ENCODE results near the gene DTX4. TPM values are rescaled to one million over a fixed set of nuclear protein-coding genes. Genes with fewer than 3 reads are reported as not detected.
A peak's percentile ranks its signal among the peaks of the same experiment; 100 is the strongest.

The DTX4 gene
- total RNA-seq, 1 donor from 2014 or later = 9.9 TPM

DNA sequence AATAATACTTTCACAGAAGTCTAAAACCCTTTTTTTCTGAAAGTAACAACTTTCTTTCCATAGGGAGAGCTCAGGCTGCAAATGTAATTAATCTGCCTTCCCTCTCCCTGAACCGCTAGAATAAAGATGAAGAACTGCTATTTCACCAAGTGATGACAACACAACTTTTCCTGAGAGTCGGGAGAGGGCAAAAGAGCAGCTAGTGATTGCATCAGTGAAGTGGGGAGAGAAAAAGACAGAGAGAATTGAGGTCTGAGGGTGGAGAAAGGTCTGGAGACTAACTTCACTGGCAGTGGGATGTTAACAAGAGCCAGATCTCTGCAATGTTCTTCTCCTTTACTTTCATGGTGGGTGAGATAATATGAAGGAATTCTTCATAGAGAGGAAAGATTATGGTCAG, 51.7 kb downstream of the DTX4 start:
- H3K36me3 ChIP-seq (ENCODE audit: control insufficient read depth in 3 of 3, insufficient read depth in 3 of 3, low read length in 3 of 3) = no peaks in the 10 kb centered on the region
- H3K9me3 ChIP-seq (ENCODE audit: control insufficient read depth in 3 of 3, low read length in 3 of 3) = no peaks in the 10 kb centered on the region
- no peak overlapping the region for H3K4me3 ChIP-seq (ENCODE audit: low read length in 3 of 3)
- H3K27me3 ChIP-seq (ENCODE audit: control insufficient read depth in 3 of 3, insufficient read depth in 3 of 3, low read length in 3 of 3) = no peaks in the 10 kb centered on the region
- H3K27ac ChIP-seq (ENCODE audit: low read depth, low read length) = peak overlapping the region; percentile 65
- no peak overlapping the region for H3K9ac ChIP-seq (ENCODE audit: low read depth in 1 of 3, low read length in 3 of 3)
- H3K4me1 ChIP-seq (ENCODE audit: control insufficient read depth in 3 of 3, insufficient read depth in 3 of 3, low read length in 3 of 3) = peaks cover 0 to 2% (median 0%) of the 10 kb centered on the region in 3 donors

DNA sequence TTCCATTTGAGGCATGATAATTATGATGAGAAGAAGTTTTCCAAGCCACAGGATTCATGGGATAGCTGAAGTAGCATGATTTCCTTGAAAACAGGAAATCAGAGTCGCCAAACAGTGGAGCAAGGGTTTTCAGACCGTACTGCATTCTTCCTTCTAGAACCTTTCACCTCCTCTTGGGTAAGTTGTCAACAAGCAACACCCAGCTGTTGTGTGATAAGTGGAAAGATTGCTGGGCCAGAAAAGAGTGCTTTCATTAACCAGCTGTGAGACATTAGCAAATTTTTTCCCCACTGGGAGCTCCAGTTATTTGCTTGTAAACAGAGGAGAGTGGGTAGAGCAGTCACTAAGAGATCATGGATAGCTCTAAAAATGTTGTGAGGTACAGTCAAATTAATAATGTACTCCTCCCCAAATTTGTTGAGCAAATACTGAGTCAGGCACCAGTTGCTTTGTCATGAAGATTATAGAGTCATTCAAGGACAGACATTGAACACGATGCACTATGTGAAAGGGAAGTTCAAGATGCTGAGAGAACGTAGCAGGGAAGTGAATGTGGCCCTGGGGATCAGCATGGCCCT, 52.5 kb downstream of the DTX4 start:
- no peaks in the 10 kb centered on the region for H3K27me3 ChIP-seq (ENCODE audit: control insufficient read depth in 3 of 3, insufficient read depth in 3 of 3, low read length in 3 of 3)
- no peaks in the 10 kb centered on the region for H3K36me3 ChIP-seq (ENCODE audit: control insufficient read depth in 3 of 3, insufficient read depth in 3 of 3, low read length in 3 of 3)
- H3K4me3 ChIP-seq (ENCODE audit: low read length in 3 of 3) = no peak overlapping the region
- H3K27ac ChIP-seq (ENCODE audit: low read depth, low read length) = peak overlapping the region; percentile 65
- H3K4me1 ChIP-seq (ENCODE audit: control insufficient read depth in 3 of 3, insufficient read depth in 3 of 3, low read length in 3 of 3) = peaks cover 0 to 2% (median 0%) of the 10 kb centered on the region in 3 donors
- no peak overlapping the region for H3K9ac ChIP-seq (ENCODE audit: low read depth in 1 of 3, low read length in 3 of 3)
- no peaks in the 10 kb centered on the region for H3K9me3 ChIP-seq (ENCODE audit: control insufficient read depth in 3 of 3, low read length in 3 of 3)

DNA sequence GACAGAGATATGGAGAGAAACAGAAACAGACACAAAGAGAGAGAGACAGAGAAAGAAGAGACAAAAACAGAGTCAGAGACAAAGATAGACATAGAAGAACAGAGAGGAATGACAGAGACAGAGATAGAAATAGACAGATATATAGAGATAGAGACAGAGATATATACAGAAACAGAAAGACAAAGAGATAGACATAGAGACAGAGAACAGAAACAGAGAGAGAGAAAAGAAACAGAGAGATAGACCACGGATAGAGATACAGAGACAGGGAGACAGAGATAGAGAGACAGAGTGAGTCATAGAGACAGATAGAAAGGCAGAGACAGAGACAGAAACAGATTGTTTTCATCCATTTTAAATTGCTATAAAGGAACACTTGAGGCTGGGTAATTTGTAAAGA, 53.1 kb downstream of the DTX4 start:
- H3K9ac ChIP-seq (ENCODE audit: low read depth in 1 of 3, low read length in 3 of 3) = no peak overlapping the region
- H3K4me3 ChIP-seq (ENCODE audit: low read length in 3 of 3) = no peak overlapping the region
- peaks cover 0 to 2% (median 0%) of the 10 kb centered on the region in 3 donors for H3K4me1 ChIP-seq (ENCODE audit: control insufficient read depth in 3 of 3, insufficient read depth in 3 of 3, low read length in 3 of 3)
- no peaks in the 10 kb centered on the region for H3K36me3 ChIP-seq (ENCODE audit: control insufficient read depth in 3 of 3, insufficient read depth in 3 of 3, low read length in 3 of 3)
- no peaks in the 10 kb centered on the region for H3K27me3 ChIP-seq (ENCODE audit: control insufficient read depth in 3 of 3, insufficient read depth in 3 of 3, low read length in 3 of 3)
- no peaks in the 10 kb centered on the region for H3K9me3 ChIP-seq (ENCODE audit: control insufficient read depth in 3 of 3, low read length in 3 of 3)
- peak overlapping the region; percentile 65 for H3K27ac ChIP-seq (ENCODE audit: low read depth, low read length)

DNA sequence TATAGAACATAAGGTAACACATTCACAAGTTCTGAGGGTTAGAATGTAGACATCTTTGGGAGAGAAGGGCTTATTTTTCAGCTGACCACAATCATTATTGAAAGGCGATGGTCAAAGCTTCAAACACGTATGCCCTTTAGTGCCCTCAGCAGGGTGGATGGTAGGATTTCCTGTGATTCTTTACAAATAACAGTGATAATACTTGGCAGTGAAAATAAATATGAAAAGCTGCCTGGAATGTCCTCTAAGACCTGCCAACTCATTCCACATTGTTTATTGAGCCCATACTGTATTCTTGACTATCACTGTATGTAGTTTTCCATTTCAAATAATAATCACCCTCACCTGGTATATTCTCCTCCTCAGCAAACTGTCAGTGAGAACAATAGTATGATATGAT, 54.5 kb downstream of the DTX4 start:
- no peak overlapping the region for H3K27ac ChIP-seq (ENCODE audit: low read depth, low read length)
- H3K4me3 ChIP-seq (ENCODE audit: low read length in 3 of 3) = no peak overlapping the region
- peaks cover 0 to 2% (median 0%) of the 10 kb centered on the region in 3 donors for H3K4me1 ChIP-seq (ENCODE audit: control insufficient read depth in 3 of 3, insufficient read depth in 3 of 3, low read length in 3 of 3)
- no peaks in the 10 kb centered on the region for H3K36me3 ChIP-seq (ENCODE audit: control insufficient read depth in 3 of 3, insufficient read depth in 3 of 3, low read length in 3 of 3)
- no peaks in the 10 kb centered on the region for H3K27me3 ChIP-seq (ENCODE audit: control insufficient read depth in 3 of 3, insufficient read depth in 3 of 3, low read length in 3 of 3)
- no peak overlapping the region for H3K9ac ChIP-seq (ENCODE audit: low read depth in 1 of 3, low read length in 3 of 3)
- no peaks in the 10 kb centered on the region for H3K9me3 ChIP-seq (ENCODE audit: control insufficient read depth in 3 of 3, low read length in 3 of 3)

DNA sequence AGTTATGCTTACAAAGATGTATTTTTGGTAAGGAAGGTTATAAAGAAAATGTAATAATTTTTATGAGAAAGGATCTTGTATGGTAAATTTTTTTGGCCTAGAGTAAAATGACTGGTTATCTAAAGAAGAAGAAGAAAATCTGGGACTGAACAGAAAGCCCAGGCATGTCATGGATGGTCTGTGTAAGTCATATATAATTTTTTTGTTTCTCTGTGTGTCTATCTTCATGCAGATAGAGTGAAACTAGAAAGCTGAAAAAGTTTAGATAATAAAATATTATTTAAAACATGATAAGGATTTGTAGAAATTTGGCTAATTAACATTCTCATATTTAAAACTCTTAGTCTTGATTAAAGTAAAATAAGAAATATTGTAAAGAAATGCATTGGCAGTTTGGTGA, 68.4 kb downstream of the DTX4 start:
- Histone ChIP-seq H3K27me3 (ENCODE audit: control insufficient read depth in 3 of 3, insufficient read depth in 3 of 3, low read length in 3 of 3) (no peaks in the 10 kb centered on the region), H3K9ac (ENCODE audit: low read depth in 1 of 3, low read length in 3 of 3) (no peak overlapping the region), H3K27ac (ENCODE audit: low read depth, low read length) (no peak overlapping the region), H3K4me3 (ENCODE audit: low read length in 3 of 3) (no peak overlapping the region), H3K4me1 (ENCODE audit: control insufficient read depth in 3 of 3, insufficient read depth in 3 of 3, low read length in 3 of 3) (no peaks in the 10 kb centered on the region), H3K9me3 (ENCODE audit: control insufficient read depth in 3 of 3, low read length in 3 of 3) (no peaks in the 10 kb centered on the region), H3K36me3 (ENCODE audit: control insufficient read depth in 3 of 3, insufficient read depth in 3 of 3, low read length in 3 of 3) (no peaks in the 10 kb centered on the region)

DNA sequence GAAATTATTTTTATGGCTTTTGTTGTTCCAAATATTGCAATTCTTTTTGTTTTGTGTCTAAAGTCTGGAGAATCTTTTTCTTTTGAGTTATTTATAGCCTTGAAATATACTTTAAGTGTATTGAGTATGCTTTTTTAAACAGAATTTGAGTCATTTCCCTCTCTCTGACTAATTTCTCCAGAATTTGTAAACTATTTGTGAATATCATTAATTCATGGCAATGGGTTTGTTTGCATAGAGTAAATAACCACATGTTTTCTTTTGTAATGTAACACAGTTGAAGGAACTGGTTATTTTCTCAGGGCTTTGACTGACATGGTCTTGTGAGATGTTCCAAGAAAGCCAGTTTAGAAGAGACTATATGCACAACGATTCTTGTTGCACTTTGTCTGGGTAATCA, 71.7 kb downstream of the DTX4 start:
- Histone ChIP-seq H3K9me3 (ENCODE audit: control insufficient read depth in 3 of 3, low read length in 3 of 3) (no peaks in the 10 kb centered on the region), H3K27ac (ENCODE audit: low read depth, low read length) (no peak overlapping the region), H3K36me3 (ENCODE audit: control insufficient read depth in 3 of 3, insufficient read depth in 3 of 3, low read length in 3 of 3) (no peaks in the 10 kb centered on the region), H3K4me1 (ENCODE audit: control insufficient read depth in 3 of 3, insufficient read depth in 3 of 3, low read length in 3 of 3) (no peaks in the 10 kb centered on the region), H3K4me3 (ENCODE audit: low read length in 3 of 3) (no peak overlapping the region), H3K27me3 (ENCODE audit: control insufficient read depth in 3 of 3, insufficient read depth in 3 of 3, low read length in 3 of 3) (no peaks in the 10 kb centered on the region), H3K9ac (ENCODE audit: low read depth in 1 of 3, low read length in 3 of 3) (no peak overlapping the region)

DNA sequence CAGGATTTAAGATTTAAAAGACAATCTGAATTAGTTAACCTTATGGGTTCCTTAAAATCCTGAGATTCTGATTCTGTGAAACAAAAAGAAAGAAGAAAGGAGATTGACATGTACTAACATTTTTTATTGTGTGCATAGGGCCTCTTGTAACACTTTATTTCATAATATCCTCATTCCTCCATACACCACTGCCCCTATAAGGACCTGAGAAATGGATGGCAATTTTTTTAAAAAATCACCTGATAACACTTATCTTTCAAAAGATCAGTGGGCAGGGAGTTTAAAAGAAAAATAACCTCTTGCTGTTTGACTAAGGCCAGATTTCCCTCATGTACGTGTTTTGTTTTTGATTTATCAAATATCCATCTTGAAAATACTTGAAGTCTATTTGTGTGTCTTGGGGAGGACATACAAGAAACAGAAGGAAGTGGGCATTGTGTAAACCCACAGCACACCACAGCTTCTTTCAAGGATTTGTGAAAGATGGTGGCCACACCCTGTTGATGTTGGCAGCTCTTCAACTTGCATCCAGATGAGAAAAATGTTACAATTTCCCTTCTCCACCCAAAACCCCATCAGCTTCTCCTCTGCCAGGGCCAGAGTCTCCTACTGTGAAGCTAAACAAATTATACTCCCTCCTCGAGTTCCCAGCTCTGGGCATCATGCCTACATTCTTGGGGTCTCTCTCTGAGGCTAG, 75.7 kb downstream of the DTX4 start:
- Histone ChIP-seq H3K4me3 (ENCODE audit: low read length in 3 of 3) (no peak overlapping the region), H3K9me3 (ENCODE audit: control insufficient read depth in 3 of 3, low read length in 3 of 3) (no peaks in the 10 kb centered on the region), H3K9ac (ENCODE audit: low read depth in 1 of 3, low read length in 3 of 3) (no peak overlapping the region), H3K27me3 (ENCODE audit: control insufficient read depth in 3 of 3, insufficient read depth in 3 of 3, low read length in 3 of 3) (no peaks in the 10 kb centered on the region), H3K27ac (ENCODE audit: low read depth, low read length) (no peak overlapping the region), H3K4me1 (ENCODE audit: control insufficient read depth in 3 of 3, insufficient read depth in 3 of 3, low read length in 3 of 3) (no peaks in the 10 kb centered on the region), H3K36me3 (ENCODE audit: control insufficient read depth in 3 of 3, insufficient read depth in 3 of 3, low read length in 3 of 3) (no peaks in the 10 kb centered on the region)

DNA sequence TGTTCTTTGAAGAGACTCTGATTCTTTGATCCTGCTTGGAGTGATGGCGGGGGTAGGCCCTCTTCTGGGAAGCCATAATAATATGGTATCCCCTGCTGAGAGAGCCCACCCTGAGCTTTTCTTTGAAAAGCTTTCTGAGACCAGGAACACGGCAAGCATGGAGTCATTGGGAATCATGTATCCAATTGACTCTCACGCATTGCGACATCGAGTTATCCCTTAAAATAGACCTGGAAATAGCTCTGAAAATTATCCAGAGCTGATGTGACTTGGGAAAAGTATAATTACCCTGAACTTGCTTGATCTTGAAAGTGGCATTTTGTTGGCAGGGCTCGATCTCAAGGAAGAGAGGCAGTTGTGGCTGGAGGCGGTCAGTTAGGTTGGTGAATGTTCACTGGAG, 77.6 kb downstream of the DTX4 start:
- no peak overlapping the region for H3K27ac ChIP-seq (ENCODE audit: low read depth, low read length)
- no peaks in the 10 kb centered on the region for H3K27me3 ChIP-seq (ENCODE audit: control insufficient read depth in 3 of 3, insufficient read depth in 3 of 3, low read length in 3 of 3)
- no peaks in the 10 kb centered on the region for H3K4me1 ChIP-seq (ENCODE audit: control insufficient read depth in 3 of 3, insufficient read depth in 3 of 3, low read length in 3 of 3)
- no peak overlapping the region for H3K4me3 ChIP-seq (ENCODE audit: low read length in 3 of 3)
- no peaks in the 10 kb centered on the region for H3K36me3 ChIP-seq (ENCODE audit: control insufficient read depth in 3 of 3, insufficient read depth in 3 of 3, low read length in 3 of 3)
- no peak overlapping the region for H3K9ac ChIP-seq (ENCODE audit: low read depth in 1 of 3, low read length in 3 of 3)
- no peaks in the 10 kb centered on the region for H3K9me3 ChIP-seq (ENCODE audit: control insufficient read depth in 3 of 3, low read length in 3 of 3)

DNA sequence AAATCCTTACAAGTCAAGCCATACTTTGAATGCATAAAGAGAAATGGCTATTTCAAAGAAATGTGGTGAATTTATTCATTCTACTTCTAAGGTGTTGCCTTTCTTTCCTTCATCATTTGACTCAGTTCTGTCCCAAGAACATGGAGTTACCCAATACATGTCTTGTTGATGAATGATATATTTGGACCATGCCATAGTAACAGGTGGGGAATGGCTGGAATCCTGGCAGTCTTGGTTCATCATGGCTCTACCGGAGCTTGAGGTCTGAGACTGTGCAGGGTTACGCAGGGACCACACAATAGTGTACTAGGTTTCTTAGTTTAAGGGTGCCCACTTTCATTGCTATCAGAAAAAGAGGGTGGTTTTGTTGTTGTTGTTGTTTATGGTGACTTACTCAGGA, 81.1 kb downstream of the DTX4 start:
- H3K9me3 ChIP-seq (ENCODE audit: control insufficient read depth in 3 of 3, low read length in 3 of 3) = no peaks in the 10 kb centered on the region
- H3K4me3 ChIP-seq (ENCODE audit: low read length in 3 of 3) = no peak overlapping the region
- no peaks in the 10 kb centered on the region for H3K27me3 ChIP-seq (ENCODE audit: control insufficient read depth in 3 of 3, insufficient read depth in 3 of 3, low read length in 3 of 3)
- H3K36me3 ChIP-seq (ENCODE audit: control insufficient read depth in 3 of 3, insufficient read depth in 3 of 3, low read length in 3 of 3) = no peaks in the 10 kb centered on the region
- no peaks in the 10 kb centered on the region for H3K4me1 ChIP-seq (ENCODE audit: control insufficient read depth in 3 of 3, insufficient read depth in 3 of 3, low read length in 3 of 3)
- H3K9ac ChIP-seq (ENCODE audit: low read depth in 1 of 3, low read length in 3 of 3) = no peak overlapping the region
- H3K27ac ChIP-seq (ENCODE audit: low read depth, low read length) = no peak overlapping the region

DNA sequence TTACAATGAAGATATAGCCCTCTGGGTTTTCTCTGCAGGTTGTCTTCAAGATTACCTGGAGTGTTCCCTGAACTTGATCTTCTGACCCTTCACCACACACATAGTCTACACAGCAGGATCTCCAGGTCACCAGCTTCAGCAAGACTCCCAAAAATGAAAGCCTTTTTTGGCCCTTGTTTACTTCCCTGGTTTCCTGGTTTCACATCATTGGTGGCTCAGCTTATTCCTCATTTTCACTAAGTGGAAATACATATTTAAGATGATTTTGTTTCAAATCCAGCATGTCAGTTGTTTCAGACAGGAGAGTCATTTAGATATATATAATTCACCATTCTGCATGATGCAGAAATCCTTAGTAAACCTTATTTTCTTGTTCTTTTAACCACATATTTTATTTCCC, 82.4 kb downstream of the DTX4 start:
- Histone ChIP-seq H3K9me3 (ENCODE audit: control insufficient read depth in 3 of 3, low read length in 3 of 3) (no peaks in the 10 kb centered on the region), H3K4me1 (ENCODE audit: control insufficient read depth in 3 of 3, insufficient read depth in 3 of 3, low read length in 3 of 3) (no peaks in the 10 kb centered on the region), H3K36me3 (ENCODE audit: control insufficient read depth in 3 of 3, insufficient read depth in 3 of 3, low read length in 3 of 3) (no peaks in the 10 kb centered on the region), H3K9ac (ENCODE audit: low read depth in 1 of 3, low read length in 3 of 3) (no peak overlapping the region), H3K4me3 (ENCODE audit: low read length in 3 of 3) (no peak overlapping the region), H3K27ac (ENCODE audit: low read depth, low read length) (no peak overlapping the region), H3K27me3 (ENCODE audit: control insufficient read depth in 3 of 3, insufficient read depth in 3 of 3, low read length in 3 of 3) (no peaks in the 10 kb centered on the region)
